IPS DF 4.7 (cell line): ENCODE data around the gene INSYN2A.

Experiments
- DNase-seq: peaks from one replicate; pipeline ENCODE4 v3.0.0-alpha.2; 2013; ENCODE audit warnings: low spot score; ENCODE audit errors: extremely low read depth

INSYN2A gene

DNA sequence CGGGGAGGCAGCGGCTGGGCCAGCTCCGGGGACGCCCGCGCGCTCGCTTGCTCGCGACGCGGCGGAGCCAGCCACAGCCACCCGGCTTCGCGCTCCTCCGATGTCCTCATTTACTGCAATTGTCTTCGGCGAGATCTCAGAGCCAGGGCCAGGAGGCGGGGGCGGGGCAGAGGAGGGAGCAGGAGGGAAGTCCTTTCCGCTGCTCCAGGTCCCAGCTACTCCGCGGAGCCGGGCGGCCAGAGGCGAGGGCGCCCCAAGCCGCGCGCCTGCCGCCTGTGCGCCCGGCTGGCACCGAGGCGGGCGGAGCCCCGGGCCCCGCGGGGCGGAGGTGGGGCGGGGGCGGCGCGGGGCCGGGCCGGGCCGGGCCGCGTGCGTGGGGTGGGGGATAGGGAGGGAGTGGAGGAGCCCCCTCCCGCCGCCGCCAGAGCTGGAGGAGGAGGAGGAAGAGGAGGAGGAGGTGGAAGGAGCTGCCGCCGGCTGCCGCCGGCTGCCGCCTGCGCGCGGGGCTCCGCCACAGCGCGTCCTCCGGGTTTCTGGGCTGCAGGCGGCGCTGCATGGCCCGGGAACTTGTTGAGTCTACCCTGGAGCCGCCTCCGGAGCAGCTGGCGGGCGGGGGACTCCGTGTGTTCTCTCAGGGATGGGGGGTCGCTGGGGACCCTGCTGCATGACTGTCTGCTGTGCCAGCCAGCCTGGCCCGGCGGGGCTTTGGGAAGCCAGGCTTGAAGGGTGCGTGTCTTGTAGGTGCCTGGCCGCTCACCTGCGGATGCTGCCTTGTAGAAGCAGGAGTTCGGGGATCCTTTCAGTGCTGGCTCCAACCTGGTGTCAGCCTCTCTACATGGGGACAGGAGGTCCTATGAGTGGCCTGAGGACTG lies at the start of gene INSYN2A:
INSYN2A (minus strand) TSS at position 310 of the 872 bp plus-strand sequence. CDS start 20,196 bp downstream, outside the sequence.
- no peak for DNase-seq

GRCh38 chr10:127245456-127245855 lies 49.1 kb upstream of the INSYN2A start:
- no peak for DNase-seq

DNA sequence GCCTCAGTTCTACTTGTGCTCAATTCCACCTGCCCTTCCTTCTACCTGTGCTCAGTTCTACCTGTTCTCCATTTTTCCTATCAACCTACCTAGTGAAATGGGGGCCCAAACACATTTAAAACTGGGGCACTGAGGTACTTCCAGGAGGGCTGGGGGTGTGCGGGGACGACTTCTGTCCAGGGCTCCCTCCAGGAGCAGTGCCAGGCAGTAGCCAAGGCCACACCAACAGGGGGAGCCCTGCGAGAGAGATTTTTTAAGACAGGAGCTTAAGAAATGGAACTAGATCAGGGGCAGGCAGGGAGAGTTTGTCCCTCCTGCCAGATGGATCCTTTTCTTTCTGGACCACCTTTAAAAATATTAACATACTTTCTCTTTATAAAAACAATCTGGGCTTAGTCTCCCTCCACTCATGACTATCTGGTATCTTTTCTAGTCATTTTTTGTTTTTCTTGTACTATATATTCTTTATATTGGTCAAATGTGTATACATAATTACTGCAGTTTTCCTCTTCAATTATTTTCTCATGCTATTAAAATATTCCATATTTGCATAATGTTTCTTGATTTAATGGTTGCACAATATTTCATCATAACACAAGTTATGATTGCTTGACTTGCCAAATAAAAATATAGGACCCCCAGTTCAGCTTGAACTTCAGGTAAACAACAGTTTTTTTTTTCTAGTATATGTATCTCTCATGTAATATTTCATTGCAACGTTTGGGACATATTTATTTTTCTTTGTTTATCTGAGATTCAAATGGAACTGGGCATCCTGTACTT lies 47.3 kb upstream of the INSYN2A start:
- DNase-seq, result peak; percentile 16

DNA sequence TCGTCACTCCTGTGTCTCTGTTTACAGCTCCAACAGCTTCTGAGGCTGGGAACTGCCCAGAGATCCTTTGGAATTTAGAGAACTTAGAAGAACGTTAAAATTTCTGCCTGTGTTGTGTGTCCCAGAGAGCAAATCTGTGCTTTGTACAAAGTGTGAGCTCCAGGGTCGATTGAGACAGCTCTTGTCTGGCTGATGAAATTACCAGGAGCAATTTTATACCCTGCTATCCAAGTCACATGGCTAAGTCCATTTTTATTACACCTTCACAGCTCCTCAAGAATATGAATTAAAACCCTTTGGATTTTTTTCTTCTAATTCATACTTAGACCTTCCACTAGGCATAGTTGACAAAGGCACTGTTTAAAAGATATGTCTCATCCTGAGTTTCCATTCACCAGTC lies 46.5 kb upstream of the INSYN2A start:
- DNase-seq, result no peak

DNA sequence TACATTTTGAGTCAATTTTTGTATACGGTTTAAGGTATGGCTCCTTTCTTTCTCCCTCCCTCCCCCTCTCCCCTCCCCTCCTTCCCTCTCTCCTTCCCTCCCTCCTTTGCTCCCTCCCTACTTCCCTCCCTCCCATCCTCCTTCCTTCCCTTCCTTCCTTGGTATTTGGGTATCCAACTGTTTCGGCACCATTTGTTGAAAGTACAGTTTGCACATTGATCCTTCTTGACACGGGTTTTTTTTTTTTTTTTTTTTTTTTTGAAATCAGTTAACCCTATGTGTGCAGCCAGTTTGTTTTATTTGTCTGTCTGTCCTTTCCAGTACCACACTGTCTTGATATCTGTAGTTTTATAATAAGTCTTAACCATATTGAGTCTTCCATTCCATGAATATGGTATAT lies 39.9 kb upstream of the INSYN2A start:
- no peak for DNase-seq

DNA sequence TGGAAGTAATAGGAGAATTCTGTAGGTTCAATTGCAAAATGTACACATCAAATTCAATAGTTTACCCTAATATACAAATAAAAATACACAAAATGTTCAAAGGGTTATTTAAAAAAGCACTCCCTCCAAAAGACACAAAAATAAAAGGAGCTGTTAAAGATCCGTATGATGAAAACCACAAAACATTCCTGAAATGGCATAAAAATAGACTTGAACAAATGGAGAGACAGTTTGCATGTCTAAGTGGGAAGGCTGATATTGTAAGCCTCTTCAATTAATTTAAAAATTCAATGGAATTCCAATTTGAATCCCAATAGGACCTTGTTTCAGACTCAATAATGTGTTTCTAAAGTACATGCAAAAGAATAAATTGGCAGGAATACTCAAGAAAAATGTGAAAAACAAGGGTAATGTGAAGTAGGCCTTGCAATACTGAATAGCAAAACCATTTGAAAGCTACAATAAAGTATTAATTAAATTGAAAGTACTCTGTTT lies 38.0 kb upstream of the INSYN2A start:
- DNase-seq, result no peak

DNA sequence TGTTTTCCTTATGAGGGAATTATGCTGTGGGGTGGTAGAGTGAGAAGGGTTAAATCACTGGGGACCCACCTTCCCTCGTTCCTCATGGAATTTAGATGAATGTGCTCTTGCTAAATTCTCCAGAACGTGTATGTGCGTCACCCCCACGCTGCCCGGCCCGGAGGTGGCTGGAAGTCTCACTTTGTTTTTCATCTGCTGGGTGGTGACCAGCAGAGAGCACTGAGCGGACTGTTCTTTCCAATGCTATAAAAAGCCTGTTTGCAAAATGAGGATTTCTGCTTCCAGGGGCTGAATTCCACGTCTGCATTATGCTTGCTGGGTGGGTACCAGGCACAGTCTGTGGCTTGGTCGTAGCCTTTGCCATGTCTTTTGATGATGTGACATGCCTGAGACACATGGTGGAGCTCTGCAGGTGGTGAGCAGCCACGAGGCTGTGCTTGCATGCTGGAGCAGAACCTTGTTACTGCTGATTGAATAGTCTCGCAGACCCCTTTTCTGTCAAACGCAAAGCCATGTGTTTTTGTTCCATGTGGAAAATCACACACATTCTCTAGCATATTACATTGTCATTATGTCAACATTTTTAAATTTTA lies 31.9 kb upstream of the INSYN2A start:
- DNase-seq, result no peak

DNA sequence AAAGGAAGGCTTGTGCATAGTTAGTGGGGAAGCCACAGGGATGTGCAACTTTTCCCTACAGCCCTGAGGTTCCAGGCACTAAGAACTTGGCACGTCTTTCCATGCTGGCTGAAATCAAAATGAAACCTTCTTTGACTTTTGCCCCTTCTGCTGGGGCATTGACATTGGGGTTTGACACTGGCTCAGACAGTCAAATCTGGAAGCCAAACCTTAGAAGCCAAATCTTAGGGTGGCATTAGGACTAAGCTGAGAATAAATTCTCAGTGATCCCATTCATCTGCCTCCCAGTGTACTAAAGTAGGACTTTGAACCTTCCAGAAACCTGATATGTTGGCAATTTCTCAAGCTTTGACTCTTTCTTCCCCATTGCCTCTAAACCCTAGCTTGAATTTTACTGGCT lies 31.3 kb upstream of the INSYN2A start:
- DNase-seq, result no peak

DNA sequence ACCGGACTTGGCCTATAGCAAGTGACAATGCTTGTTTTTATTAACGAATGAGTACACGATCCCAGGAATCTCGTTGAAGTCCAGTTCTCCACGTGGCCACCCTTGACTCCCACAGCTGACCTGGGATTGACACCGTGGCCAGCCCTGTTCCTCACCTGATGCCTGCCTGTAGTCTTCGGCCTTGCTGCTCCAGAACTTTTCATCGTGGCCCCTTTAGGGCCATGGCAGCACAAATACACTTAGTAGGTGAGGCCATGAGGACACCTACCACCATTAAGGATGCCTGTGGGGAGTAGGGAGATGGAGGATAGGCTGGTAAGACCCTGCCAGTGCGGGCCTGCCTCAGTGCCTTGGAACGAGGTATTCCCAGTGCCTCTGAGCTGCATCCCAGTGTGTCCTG lies 30.6 kb upstream of the INSYN2A start:
- no peak for DNase-seq

GRCh38 chr10:127221281-127221680 lies 24.9 kb upstream of the INSYN2A start:
- no peak for DNase-seq

DNA sequence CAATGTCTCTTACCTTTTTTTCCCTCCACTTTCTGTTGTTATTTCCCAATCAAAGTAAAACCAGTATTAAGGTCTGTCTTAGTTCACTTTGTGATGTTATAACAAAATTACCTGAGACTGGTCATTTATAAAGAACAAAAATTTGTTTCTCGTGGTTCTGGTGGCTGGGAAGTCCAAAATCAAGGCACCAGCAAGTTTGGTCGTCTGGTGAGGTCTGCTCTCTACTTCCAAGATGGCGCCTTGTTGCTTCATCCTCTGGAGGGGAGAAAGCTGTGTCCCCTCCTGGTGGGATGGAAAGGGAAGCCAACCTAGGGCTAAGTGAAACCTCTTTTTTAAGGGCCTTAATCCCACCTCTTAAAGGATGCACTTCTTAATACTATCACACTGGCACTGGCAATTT lies 22.3 kb upstream of the INSYN2A start:
- DNase-seq, result no peak

GRCh38 chr10:127216786-127217185 lies 20.4 kb upstream of the INSYN2A start:
- DNase-seq, result no peak

DNA sequence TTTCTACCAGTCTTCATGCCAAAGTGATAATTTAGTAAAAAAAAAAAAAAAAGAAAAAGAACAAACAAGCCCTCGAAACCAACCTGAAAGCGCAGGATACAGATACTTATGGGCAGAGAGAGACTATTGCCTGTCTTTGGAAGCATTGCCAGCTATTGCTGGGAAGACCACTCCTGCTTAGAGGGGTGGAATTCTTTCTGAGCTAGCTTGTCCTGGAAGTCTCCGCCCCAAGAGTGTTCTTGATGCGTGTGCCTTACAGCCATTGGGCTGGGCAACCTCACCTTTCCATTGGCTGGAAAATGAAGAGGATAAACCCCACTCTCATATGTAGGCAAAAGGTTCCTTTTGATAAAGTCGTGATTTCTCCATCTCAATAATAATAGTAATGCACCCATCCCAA lies 19.9 kb upstream of the INSYN2A start:
- no peak for DNase-seq

DNA sequence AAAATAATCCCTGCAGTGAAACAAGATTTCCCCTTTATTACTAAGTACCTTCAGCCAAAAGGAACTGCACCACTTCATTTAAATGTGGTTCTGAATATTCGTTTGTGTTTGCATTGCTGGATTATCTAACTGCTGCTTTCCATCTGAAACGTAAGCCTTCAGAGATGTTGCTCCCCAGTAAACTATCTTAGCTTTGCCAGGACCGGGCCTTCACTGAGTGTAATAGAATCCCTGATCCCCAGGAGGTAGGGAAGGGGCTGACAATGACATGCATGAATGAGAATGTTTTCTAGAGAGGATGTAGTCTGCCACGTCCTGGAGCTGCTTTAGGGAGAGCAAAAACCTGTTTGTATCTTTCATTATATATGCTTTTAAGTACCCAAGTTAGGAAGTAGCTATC lies 19.5 kb upstream of the INSYN2A start:
- no peak for DNase-seq

GRCh38 chr10:127210936-127211466 lies 14.6 kb upstream of the INSYN2A start:
- DNase-seq, result no peak

DNA sequence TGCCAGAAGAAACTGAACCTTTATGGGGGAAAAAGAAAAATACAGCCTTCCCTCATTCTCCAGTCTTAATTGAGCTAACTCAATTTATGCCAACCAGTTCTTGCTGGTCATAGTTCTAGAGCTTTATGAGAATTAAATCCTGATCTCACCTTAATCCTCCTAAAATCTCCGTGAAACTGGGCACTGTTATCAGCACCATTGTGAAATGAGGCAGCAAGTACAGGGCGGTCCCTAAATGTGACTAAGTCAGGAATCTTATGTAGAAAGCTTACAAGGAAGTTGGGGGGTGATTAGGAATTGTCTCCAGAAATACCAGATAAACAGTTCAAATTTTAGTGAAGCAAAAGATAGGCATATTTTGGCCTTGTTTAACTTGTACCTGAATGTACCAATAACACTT lies 10.7 kb upstream of the INSYN2A start:
- DNase-seq, result no peak

DNA sequence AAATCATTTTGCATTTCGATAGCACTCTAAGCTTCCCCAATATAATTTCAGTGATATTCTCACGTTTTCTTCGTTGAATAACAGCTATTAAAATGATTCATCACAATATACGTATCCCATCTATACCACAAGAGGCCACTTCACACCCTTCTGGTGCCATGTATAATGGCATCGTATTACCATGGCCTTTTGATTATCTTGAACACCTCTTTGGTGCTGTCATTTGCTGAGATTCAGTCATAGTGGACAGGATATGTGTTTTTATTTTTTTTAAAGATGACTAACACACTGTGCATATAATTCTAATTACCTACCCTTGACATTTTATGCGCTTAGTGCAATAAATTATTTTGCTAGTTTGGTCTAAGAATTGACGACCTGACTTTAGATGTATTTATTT lies 6.7 kb upstream of the INSYN2A start:
- DNase-seq, result no peak

DNA sequence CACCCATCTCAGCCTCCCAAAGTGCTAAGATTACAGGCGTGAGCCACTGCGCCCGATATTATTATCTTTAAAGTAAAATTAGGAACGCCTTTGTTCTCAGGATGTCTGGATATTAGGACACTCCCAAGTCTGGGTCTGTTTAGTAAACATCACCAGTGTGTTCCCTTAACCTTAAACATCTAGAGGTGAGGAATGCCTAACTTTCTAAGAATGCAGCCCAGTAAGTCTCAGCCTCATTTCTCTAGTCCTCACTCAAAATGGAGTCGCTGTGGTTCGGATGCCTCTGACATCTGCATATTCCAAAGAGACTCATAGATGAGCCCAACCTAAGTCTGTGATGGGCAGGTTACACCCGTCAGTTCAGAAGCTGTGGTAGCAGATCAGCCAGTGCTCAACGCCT lies 4.3 kb upstream of the INSYN2A start:
- no peak for DNase-seq

DNA sequence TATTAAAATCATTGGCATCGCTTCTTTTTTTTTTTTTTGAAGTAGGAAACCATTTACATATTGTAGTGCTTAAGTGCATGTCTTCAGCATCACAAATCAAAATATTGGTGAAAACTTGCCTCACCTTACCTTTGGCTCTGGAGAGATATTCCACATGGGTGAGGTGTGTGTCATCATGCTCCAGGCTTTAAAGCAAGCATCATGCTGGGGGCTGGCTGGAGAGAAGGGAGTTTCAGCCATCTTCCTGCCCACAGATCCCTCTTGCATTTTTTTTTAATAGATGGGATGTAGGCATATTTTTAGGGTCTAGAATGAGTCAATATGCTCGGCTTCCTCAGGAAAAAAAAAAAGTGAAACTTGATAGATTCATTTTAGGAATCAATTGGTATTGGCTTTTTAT lies 2.3 kb upstream of the INSYN2A start:
- DNase-seq, result no peak

GRCh38 chr10:127198307-127198706 lies 1.9 kb upstream of the INSYN2A start:
- DNase-seq, result no peak

DNA sequence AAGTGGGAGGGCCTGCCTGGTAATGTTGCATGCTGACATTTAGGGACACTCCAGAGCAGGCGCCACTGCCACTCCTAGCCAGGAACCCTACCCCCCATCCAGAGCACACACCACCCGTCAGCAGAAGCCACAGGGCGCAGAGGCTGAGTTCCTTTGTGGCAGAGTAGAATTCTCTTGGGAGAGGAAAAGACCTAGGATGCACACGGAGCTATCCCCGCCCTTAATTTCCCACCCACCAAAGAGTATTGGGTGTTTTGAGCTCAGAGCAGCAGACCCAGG lies 702 bp upstream of the INSYN2A start:
- DNase-seq, result no peak
